Retinal pigment epithelial cell (primary cell): Measurements from ENCODE around the gene DNAH10.

Experiments used
- DNase-seq: peaks from one replicate; pipeline ENCODE4 v3.0.0-alpha.2; 2010; ENCODE audit warnings: low read depth
- H3K4me3 ChIP-seq: 2 replicates; pipeline ENCODE4 v1.5.1; 2011; ENCODE audit warnings: mild to moderate bottlenecking, low read length, control low read depth, moderate library complexity
- TF ChIP-seq, protein P1 (sequence below): conservative IDR thresholded peaks from 2 replicates; pipeline ENCODE4 v1.5.1; 2011; ENCODE audit warnings: low read depth, low read length, control low read depth, inconsistent platforms

DNAH10 gene

DNA sequence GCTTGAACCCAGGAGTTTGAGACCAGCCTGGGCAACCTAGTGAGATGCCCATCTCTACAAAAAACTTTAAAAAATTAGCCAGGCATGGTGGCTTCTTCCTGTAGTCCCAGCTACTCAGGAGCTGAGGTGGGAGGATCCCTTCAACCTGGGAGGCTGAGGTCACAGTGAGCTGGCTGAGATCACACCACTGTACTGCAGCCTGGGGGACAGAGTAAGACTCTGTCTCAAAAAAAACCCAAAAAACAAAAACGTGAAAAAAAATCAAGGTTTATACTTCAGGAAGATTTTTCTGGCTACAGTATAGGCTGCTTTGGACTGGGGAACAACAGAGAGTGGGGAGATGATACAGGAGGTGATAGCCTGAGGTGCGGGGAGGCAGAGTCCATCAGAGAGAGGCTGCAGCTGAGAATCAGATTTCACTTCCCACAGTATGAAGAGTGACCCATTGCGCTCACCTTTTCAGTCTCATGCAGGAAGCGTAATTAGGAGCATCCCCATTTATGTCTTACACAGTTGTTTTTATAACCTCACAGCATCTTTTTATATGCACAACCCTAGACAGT, 28.9 kb downstream of the DNAH10 start:
- TF ChIP-seq, protein P1, sequence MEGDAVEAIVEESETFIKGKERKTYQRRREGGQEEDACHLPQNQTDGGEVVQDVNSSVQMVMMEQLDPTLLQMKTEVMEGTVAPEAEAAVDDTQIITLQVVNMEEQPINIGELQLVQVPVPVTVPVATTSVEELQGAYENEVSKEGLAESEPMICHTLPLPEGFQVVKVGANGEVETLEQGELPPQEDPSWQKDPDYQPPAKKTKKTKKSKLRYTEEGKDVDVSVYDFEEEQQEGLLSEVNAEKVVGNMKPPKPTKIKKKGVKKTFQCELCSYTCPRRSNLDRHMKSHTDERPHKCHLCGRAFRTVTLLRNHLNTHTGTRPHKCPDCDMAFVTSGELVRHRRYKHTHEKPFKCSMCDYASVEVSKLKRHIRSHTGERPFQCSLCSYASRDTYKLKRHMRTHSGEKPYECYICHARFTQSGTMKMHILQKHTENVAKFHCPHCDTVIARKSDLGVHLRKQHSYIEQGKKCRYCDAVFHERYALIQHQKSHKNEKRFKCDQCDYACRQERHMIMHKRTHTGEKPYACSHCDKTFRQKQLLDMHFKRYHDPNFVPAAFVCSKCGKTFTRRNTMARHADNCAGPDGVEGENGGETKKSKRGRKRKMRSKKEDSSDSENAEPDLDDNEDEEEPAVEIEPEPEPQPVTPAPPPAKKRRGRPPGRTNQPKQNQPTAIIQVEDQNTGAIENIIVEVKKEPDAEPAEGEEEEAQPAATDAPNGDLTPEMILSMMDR, result no peak
- no peak for DNase-seq
- H3K4me3 ChIP-seq, result no peak overlapping the region

DNA sequence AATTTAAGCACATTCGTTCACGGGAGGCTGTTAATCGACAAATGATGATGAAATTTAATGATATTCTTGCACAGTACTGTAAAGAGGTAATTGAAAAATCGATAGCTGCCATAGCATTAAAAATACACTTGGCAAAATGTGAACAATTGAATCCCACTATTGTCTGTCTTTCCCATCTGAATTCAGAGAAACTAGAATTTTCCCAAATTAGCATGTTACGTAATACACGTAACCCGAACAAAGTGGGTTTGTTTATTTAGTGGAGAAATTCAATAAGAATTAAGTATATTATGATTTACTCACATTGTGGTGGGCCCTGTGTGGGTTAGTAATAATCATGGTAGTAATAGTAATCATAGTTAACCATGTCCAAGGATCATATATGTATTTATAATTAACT, 31.9 kb downstream of the DNAH10 start:
- H3K4me3 ChIP-seq, result no peak overlapping the region
- TF ChIP-seq, protein P1, result no peak
- DNase-seq, result no peak

DNA sequence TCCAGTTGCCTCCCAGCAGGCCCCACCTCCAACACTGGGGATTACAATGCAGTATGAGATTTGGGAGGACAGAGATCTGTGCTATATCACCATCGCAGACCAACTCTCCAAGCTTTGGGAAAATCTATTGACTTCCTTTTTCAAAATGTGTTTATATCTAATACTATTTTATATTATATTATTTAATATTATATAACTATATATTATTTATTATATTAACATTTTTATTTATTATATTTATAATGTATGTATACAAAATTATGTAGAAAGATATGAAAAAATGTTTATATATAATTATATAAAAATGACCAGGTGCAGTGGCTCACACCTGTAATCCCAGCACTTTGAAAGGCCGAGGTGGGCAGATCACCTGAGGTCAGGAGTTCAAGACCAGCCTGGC, 36.4 kb downstream of the DNAH10 start:
- no peak overlapping the region for H3K4me3 ChIP-seq
- no peak for DNase-seq
- TF ChIP-seq, protein P1, result no peak

DNA sequence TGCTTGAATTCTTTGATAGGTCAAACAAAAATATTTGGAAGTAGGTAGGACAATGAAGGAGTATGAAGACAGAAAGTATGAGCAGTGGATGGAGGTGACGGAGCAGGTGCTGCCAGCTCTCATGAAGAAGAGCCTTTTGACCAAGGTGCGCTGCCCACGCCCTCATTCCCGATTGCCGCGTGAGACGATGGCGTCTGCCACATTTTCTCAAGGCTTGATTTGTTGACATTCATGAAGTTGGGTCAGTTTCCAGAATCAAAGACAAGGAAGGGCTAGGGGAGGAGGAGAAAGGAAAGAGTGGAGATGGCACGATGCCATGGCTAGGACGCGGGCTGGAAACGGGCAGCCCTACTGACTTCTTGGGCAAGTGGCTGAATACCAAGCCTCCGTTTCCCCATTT, 37.1 kb downstream of the DNAH10 start:
- no peak for DNase-seq
- no peak overlapping the region for H3K4me3 ChIP-seq
- TF ChIP-seq, protein P1, result no peak

DNA sequence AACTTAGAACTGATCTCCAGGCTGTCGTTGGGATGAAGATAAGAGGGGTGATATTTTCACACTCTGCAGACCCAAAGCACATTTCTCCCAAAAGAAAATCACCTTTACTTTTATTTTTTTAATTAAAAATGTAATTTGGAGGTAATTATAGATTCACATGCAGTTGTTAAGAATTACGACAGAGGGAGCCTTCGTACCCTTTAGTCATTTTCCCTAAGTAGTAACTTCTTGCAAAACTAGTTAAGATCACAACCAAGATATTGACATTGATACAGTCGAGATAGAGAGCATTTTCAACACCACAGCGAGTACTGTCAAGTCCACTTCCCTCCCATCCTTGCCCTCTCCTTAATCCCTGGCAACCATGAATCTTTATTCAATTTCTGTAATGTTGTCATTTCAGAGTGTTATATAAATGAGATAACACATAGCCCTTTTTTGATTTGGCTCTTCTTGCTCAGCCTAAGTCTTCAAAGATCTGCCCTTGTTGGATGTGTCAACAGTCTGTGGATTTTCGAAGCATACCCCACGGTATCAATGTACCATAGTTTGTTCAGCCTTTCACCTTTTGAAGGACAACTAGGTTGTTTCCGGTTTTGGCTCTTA, 39.6 kb downstream of the DNAH10 start:
- DNase-seq, result no peak
- TF ChIP-seq, protein P1, result peak; percentile 39
- no peak overlapping the region for H3K4me3 ChIP-seq

DNA sequence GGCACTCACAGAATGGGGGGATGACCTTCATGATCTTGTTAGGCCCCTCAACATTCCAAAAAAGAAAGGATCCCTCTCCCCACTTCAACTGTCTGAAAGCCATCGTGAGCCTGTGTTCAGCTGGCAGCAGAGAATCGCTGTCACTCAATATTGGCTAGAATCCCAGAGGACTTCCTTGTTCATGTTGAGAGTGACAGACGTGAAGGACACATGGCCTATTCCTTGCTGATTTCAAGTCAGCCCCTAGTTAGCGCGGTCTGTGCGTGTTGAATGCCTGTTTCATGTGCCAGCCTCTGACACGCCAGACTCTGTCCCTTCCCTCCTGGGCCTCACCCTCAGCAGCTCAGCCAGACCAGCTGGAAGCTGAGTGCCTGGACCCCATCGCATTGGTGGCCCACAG, 43.1 kb downstream of the DNAH10 start:
- TF ChIP-seq, protein P1, result no peak
- DNase-seq, result no peak
- H3K4me3 ChIP-seq, result no peak overlapping the region

DNA sequence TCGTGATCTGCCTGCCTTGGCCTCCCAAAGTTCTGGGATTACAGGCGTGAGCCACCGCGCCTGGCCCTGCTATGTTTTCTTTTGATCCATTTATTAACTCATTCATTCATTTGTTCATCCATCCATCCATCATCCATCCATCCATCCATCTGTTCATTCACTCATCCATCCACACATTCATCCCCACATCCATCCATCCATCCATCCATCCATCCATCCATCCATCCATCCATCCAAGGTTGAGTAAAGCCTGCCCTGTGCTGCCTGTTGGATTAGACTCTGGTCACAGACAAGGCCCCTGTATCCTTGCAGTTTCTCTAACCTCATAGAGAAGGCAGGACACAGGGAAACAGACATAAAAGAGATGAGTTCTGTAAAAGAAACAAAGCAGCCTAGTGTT, 44.9 kb downstream of the DNAH10 start:
- TF ChIP-seq, protein P1, result no peak
- no peak overlapping the region for H3K4me3 ChIP-seq
- DNase-seq, result no peak
